T-helper 17 cell (primary cell): ENCODE measurements around the gene KLHDC3. TPM values are rescaled to one million over a fixed set of nuclear protein-coding genes. Genes with fewer than 3 reads are reported as not detected.
"Not testable (repeated sequence)": the region's sequence is repeated elsewhere in the genome, so short reads cannot be mapped to it uniquely, and the experiment has no call there.

Source experiments
- ATAC-seq: fragments of 150-1000 bp; cut with Tn5 transposase; 2 replicates; pipeline ENCODE4 v1.10.0; 2021; ENCODE audit warnings: mild to moderate bottlenecking, moderate library complexity
- DNase-seq, 3 donors: peaks; one replicate each; pipeline versions ENCODE4 v3.0.0 to v3.0.0-alpha.2; 2020 to 2021
- H3K9me3 ChIP-seq: one replicate; pipeline ENCODE4 v1.7.0; 2013; ENCODE audit warnings: low read length, mild to moderate bottlenecking; ENCODE audit not compliant: control insufficient read depth, poor library complexity, severe bottlenecking
- H3K27ac Mint-ChIP-seq: one replicate; pipeline ENCODE4 v1.8.0; 2022; ENCODE audit warnings: mild to moderate bottlenecking, moderate library complexity, mixed read lengths
- H3K27me3 Mint-ChIP-seq: one replicate; pipeline ENCODE4 v1.8.0; 2022; ENCODE audit warnings: mixed read lengths
- H3K36me3 Mint-ChIP-seq: one replicate; pipeline ENCODE4 v1.8.0; 2022; ENCODE audit warnings: low read depth, mixed read lengths
- H3K4me1 Mint-ChIP-seq: one replicate; pipeline ENCODE4 v1.8.0; 2022; ENCODE audit warnings: mild to moderate bottlenecking, mixed read lengths
- H3K4me3 Mint-ChIP-seq: one replicate; pipeline ENCODE4 v1.8.0; 2022; ENCODE audit warnings: mild to moderate bottlenecking, moderate library complexity, mixed read lengths
- total RNA-seq, 4 donors: library from RNA in 2 of 4; stranded (reverse) in 2 of 4; gene quantifications; one replicate each; pipeline ENCODE4 v1.2.3 and lab custom pipeline; 2022 to 2026

Gene KLHDC3
- total RNA-seq, 2 donors from 2014 or later: 31.1 TPM

DNA sequence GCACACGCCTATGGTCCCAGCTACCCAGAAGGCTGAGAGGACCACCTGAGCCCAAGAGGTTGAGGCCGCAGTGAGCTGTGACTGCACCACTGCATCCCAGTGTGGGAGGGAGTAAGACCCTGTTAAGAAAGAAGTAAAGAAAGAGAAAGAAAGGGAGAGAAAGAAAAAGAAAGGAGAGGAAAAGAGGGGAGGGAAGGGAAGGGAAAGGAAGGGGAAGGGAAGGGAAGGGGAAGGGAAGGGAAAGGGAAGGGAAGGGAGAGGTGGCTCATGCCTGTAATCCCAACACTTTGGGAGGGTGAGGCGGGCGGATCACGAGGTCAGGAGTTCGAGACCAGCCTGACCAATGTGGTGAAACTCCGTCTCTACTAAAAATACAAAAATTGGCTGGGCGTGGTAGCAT lies 27.4 kb downstream of the KLHDC3 start:
- not testable (repeated sequence) for H3K4me1 Mint-ChIP-seq, H3K9me3 ChIP-seq, H3K4me3 Mint-ChIP-seq, H3K27me3 Mint-ChIP-seq, ATAC-seq, DNase-seq, H3K36me3 Mint-ChIP-seq
- peak overlapping the region; percentile 79 for H3K27ac Mint-ChIP-seq

DNA sequence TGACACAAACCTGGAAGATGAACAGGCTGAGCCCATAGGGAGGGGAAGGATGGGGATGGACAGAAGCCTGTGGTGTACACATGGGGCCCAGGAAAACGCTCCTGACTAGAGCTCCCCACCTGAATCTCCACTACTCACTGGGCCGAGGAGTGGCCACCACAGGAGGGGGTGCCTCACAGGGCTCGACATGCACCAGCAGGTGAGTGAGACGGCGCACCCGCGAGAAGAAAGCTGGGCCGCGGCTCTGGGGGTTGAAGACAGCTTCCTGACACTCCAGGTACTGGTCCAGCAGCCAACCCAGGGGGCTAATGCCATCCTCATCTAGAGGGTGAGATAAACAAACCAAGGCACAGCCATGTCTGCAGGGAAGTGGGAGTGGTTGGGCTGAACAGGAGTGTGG lies 29.3 kb downstream of the KLHDC3 start:
- H3K36me3 Mint-ChIP-seq: peaks cover 8% of the 10 kb centered on the region
- no peaks in the 10 kb centered on the region for H3K27me3 Mint-ChIP-seq
- no peak overlapping the region for H3K4me3 Mint-ChIP-seq
- no peak for ATAC-seq
- no peaks in the 10 kb centered on the region for H3K9me3 ChIP-seq
- peaks cover 3% of the 10 kb centered on the region for H3K4me1 Mint-ChIP-seq
- no peak overlapping the region for H3K27ac Mint-ChIP-seq
- DNase-seq: no peak

DNA sequence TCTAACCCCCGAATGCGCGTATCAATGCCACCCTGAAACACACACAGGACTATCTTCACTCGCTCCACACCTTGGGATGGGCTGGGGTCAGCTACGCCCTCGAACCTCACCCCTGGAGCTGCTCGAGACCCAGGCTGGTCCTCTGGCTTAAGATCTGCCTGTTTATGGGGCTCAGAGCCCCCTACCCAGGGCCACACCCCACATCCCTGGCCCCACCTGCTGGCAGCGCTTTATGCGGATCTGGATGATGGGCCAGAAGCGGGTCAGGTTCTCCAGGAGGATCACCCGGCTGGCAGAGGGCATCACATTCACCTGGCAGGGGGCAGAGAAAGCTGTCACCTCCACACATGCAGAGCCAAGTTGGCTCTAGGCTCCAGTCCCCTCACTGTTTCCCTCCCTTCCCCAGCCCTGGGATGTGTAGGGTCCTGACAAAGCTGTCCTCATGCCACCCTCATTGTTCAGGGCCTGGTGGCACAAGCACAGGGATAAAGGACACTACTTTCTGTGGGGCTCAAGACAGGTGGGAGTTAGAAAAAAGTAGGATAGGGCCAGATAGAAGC lies 31.4 kb downstream of the KLHDC3 start:
- Mint-ChIP-seq H3K36me3 (peaks cover 6% of the 10 kb centered on the region), H3K27me3 (no peaks in the 10 kb centered on the region), H3K27ac (no peak overlapping the region), H3K4me3 (no peak overlapping the region), H3K4me1 (peaks cover 6% of the 10 kb centered on the region)
- no peak for ATAC-seq
- DNase-seq: no peak
- no peaks in the 10 kb centered on the region for H3K9me3 ChIP-seq

DNA sequence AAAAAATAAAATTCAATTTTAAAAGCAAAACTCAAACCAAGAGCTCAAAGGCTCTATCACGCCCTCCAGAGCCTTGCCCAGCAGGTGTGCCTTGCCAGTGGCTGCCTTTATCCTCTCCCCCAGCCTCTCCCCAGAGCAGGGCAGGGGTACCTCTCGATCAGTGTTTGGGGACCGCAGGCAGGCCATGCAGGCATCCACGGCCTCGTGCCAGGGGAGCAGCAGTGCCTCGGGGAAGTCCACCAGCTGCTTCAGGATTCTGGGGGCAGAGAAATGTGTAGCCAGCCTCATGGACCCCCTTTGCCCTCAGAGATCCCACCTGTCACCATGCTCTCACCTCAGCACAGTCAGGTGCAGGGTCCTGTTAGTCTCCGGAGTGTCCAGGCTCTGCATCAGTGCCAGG lies 33.9 kb downstream of the KLHDC3 start:
- no peak overlapping the region for H3K27ac Mint-ChIP-seq
- ATAC-seq (no peak), DNase-seq (no peak)
- H3K27me3 Mint-ChIP-seq: no peaks in the 10 kb centered on the region
- peaks cover 25% of the 10 kb centered on the region for H3K4me1 Mint-ChIP-seq
- H3K36me3 Mint-ChIP-seq: peaks cover 10% of the 10 kb centered on the region
- no peaks in the 10 kb centered on the region for H3K9me3 ChIP-seq
- no peak overlapping the region for H3K4me3 Mint-ChIP-seq

DNA sequence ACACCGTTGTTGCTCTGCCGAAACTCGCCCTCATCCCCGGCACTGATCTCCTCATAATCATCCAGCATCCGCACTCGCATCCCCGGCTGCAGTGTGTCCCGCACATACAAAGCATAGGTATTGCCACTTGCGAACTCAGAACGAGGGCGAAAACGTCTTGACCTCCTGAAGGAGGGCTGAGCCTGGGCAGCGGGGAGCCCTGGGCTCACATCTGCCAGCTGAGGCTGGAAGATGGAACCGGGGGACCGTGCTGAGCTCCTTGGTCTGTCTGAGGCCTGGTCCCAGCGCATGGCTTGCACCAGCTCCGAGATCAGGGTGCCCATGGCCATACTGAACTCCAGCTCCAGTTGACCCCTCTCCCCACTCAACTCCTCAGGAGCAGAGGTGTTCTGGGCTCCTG lies 36.9 kb downstream of the KLHDC3 start:
- no peaks in the 10 kb centered on the region for H3K9me3 ChIP-seq
- Mint-ChIP-seq H3K4me1 (peaks cover 30% of the 10 kb centered on the region), H3K27me3 (no peaks in the 10 kb centered on the region), H3K36me3 (peaks cover 10% of the 10 kb centered on the region), H3K4me3 (no peak overlapping the region), H3K27ac (peak overlapping the region; percentile 95)
- ATAC-seq: no peak
- no peak for DNase-seq

DNA sequence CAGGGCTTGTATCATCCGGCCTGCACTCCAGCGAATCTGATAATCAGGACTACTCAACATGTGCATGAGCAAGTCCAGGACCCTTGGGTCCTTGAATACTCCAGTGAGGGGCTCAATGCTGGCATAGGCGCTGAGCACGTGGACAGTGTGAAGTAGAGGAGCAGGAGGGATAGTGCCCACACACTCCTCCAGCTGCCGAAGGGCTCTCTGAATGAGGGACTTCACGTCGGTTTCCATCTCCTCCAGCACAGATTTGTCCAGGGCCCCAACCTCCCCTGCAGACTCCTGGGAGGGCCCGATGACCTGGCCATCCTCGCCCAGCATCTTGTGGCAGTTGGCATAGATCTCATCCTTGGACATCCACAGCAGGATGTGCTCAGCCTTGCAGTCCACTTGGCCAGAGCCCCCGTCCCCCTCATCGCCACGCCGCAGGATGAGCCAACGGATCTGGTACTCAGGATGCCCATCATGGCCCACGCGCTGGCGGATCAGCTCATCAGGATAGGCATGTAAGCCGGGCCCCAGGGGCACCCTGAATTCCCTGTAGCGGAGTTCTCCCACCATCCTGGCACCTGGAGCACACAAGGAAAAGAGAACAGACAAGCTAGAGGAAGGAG lies 38.3 kb downstream of the KLHDC3 start:
- DNase-seq (no peak), ATAC-seq (no peak)
- no peaks in the 10 kb centered on the region for H3K27me3 Mint-ChIP-seq
- peak overlapping the region; percentile 94 for H3K4me3 Mint-ChIP-seq
- H3K27ac Mint-ChIP-seq: peak overlapping the region; percentile 93
- H3K4me1 Mint-ChIP-seq: peaks cover 30% of the 10 kb centered on the region
- H3K36me3 Mint-ChIP-seq: peaks cover 8% of the 10 kb centered on the region
- H3K9me3 ChIP-seq: no peaks in the 10 kb centered on the region

DNA sequence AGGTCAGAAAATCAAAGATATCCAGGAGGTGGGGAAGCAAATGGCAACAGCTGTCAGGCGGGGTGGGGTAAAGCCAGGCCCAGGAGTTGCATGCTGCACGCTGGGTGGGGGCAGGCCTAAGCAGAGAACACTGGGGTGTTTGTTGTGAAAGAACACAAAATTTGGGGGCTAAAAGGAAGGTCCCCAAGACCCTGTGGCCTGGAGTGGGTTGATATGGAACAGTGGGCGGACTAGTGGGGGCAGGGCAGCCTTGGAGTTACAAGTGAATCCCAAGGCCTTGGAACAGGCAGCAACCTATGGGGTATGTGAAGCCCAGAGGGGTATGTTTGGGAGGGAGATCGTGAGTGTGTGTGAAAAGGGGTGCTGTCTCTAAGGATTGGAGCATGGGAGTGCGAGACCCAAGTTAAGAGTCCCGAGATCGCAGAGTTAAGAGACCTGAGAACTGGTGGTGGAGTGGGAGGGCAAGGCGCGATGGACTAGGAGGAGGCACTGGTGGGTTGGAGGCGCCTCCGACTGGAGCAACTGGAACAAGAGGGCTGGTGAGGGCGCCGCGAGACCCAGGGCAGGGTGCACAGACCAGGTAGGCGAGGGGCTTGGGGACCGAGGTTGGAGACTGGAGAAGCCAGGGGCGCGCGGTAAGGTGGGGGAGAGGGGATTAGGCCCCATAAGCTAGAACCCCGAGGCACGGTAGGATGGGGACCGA lies 38.9 kb downstream of the KLHDC3 start:
- Mint-ChIP-seq H3K36me3 (peaks cover 8% of the 10 kb centered on the region), H3K27me3 (no peaks in the 10 kb centered on the region), H3K4me3 (peak overlapping the region; percentile 94), H3K4me1 (peaks cover 34% of the 10 kb centered on the region), H3K27ac (peak overlapping the region; percentile 93)
- no peak for DNase-seq
- H3K9me3 ChIP-seq: no peaks in the 10 kb centered on the region
- peak; percentile 18 for ATAC-seq

DNA sequence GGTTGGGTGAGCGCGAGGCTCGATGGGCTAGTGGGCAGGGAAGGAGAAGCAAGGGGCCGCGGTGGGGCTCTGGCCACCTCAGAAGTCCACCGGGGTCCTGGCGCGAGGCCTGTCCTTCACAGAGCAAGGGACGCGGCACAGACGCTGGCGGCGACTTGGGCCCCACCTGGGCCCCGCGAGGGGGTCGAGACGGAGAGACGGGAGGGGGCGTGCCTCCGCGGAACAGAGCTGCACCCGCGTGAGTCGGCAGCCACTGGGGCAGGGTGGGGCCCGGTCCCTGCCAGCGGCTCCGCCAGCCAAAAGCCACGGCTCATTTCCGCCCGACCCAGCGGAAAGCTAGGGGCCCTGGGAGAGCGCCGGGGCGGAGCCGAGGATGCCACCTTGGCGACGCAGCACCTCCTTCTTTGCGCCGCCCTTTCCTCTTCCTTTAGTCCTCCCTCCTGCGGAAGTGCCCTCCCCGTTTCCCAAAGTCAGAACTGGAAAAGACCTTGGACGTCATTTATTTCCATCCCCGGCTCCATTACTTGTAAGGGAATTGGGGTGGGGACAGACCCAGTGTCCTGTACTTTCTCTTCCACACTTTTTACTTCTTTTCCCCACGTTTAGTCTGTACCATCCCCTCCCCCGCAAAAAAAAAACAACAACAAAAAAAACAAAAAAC lies 39.6 kb downstream of the KLHDC3 start, which contains the start of gene CUL7:
Gene CUL7 (minus strand): TSS at position 307 of the 661 bp plus-strand sequence. CDS start 1,063 bp downstream, outside the sequence.
- H3K36me3 Mint-ChIP-seq: peaks cover 8% of the 10 kb centered on the region
- peak within 1 kb of the TSS; percentile 94 for H3K4me3 Mint-ChIP-seq
- no peaks in the 10 kb centered on the region for H3K9me3 ChIP-seq
- peak within 1 kb of the TSS; percentile 93 for H3K27ac Mint-ChIP-seq
- DNase-seq (peak; percentile 81 to 86 (median 85)), ATAC-seq (peak; percentile 99)
- H3K27me3 Mint-ChIP-seq: no peaks in the 10 kb centered on the region
- H3K4me1 Mint-ChIP-seq: peaks cover 39% of the 10 kb centered on the region

DNA sequence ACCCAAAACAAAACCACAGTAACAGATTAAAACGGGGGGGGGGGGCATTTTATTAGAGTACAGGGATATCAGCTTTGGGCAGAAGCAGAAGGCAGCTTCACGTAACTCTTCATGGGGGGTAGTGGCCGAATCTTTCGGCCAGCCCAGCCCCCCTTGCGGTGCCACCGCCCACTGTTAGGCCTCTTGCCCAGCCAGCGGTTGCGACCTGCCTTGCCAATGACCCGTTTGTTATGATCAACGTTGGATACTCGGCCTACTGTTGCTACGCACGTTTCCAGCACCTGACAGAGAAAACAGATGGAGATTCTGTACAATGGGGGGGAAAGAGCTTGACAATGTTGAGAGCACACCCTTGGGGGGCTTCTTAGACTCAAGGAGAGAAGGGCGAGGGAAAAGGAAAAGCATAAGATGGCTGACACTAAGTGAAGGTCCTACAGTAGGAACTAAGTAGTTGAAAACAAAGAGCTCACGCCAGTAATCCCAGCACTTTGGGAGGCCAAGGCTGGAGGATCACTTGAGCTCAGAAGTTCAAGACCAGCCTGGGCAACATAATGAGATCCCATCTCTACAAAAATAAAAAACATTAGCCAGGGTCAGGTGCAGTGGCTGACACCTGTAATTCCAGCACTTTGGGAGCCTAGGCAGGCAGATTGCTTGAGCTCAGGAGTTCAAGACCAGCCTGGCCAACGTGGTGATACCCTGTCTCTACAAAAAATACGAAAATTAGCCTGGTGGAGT lies 40.3 kb downstream of the KLHDC3 start:
- no peaks in the 10 kb centered on the region for H3K9me3 ChIP-seq
- ATAC-seq: no peak
- no peak for DNase-seq
- peak overlapping the region; percentile 93 for H3K27ac Mint-ChIP-seq
- peaks cover 40% of the 10 kb centered on the region for H3K4me1 Mint-ChIP-seq
- H3K36me3 Mint-ChIP-seq: peaks cover 8% of the 10 kb centered on the region
- H3K27me3 Mint-ChIP-seq: no peaks in the 10 kb centered on the region
- H3K4me3 Mint-ChIP-seq: peak overlapping the region; percentile 94

DNA sequence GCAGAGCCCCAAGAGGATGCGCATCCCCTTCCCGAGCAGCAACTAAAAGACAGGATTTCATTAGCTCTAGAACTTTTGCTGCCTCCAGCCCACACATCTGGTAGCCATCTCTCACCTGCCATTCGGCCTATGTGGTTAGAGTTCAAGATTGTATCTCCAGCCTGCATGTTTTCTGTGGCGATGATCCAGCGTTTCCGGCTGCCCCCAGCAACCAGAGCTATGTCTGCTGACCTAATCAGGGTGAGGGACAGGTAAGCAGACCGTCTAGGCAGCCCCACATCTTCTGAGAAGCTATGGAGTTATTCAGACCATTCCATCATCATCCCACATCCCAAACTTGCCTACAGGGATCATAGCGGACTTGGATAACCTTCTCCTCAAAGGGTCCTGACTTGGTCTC lies 41.9 kb downstream of the KLHDC3 start:
- DNase-seq (no peak), ATAC-seq (no peak)
- no peaks in the 10 kb centered on the region for H3K27me3 Mint-ChIP-seq
- H3K4me1 Mint-ChIP-seq: peaks cover 40% of the 10 kb centered on the region
- H3K4me3 Mint-ChIP-seq: no peak overlapping the region
- H3K27ac Mint-ChIP-seq: no peak overlapping the region
- H3K9me3 ChIP-seq: no peaks in the 10 kb centered on the region
- H3K36me3 Mint-ChIP-seq: peaks cover 2% of the 10 kb centered on the region

DNA sequence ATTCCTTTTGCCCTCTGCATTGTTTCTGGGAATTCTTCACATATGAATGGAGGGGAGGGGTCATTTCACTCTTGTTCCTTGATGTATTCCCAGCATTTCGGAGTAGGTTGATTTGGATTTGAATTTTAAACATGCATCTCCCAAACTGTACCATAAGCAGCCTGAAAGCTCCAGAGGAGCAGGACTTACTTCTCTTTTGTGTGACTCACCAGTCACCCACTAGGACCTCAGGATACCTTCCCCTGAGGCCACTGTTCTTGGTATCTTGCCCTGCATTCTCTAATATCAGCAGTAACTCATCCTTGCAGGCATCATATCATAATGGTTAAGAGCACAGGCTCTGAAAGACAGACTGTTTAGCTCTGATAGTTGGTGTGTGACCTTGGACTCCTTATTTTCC lies 44.5 kb downstream of the KLHDC3 start:
- Mint-ChIP-seq H3K36me3 (peaks cover 2% of the 10 kb centered on the region), H3K4me3 (peak overlapping the region; percentile 95), H3K27me3 (no peaks in the 10 kb centered on the region), H3K4me1 (peaks cover 29% of the 10 kb centered on the region), H3K27ac (peak overlapping the region; percentile 95)
- no peak for DNase-seq
- no peaks in the 10 kb centered on the region for H3K9me3 ChIP-seq
- ATAC-seq: no peak

DNA sequence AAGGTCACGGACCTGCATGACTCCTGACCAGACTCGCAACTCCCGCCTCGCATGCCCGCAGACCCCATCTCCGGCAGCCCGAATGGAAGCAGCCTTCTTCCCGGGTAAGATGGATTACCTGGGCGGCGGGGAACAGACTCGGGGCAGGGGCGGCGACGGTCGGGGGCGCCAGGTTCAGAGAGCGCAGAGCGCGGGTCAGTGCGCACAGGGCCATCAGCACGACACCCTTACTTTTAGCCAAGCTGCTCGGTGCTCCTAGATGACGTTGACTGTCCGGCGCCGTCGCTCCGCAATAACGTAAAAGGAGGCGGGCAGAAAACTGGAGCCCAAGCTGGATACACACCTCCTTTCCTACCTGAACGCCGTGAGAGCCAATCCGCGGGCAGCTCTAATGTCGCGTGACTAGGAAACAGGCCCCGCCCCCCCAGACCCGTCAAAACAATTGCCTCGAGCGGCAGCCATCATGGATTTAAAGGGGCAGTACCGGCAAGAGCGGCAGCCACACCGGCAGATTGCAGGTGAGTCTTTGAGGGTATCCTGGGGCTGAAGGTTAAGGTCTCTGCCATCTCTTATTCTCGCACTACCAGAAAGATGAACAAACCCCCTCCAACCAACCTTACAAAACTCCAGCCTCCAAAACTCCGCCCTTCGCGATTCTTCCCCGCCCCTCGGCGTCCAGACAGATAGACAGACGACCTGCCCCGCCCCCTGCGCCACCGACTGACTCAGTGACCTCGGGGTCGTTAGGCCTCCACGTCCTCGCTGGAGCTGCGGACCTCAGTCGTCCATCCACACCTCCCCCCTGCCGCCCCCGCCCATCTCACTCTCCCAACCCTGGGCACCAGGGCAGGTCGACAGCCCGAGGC lies 45.4 kb downstream of the KLHDC3 start, which contains the start of the genes KLC4 and MRPL2:
Gene KLC4 (plus strand): TSS at position 464 of the 866 bp plus-strand sequence. CDS start 1,705 bp downstream, outside the sequence.
Gene MRPL2 (minus strand): TSS at position 267 of the 866 bp plus-strand sequence. CDS start 53 bp downstream, at position 214.
- Mint-ChIP-seq H3K4me1 (peaks cover 29% of the 10 kb centered on the region), H3K27ac (peak within 1 kb of the TSS; percentile 95), H3K36me3 (peaks cover 7% of the 10 kb centered on the region), H3K4me3 (peak within 1 kb of the TSS; percentile 95), H3K27me3 (no peaks in the 10 kb centered on the region)
- DNase-seq: peak; percentile 88 to 95 (median 90)
- peak; percentile 98 for ATAC-seq
- no peaks in the 10 kb centered on the region for H3K9me3 ChIP-seq
